GM18858 (cell line): Measurements from ENCODE around the gene CCDC13.

ENCODE experiments used
- ATAC-seq: cut with Tn5 transposase; IDR thresholded peaks from one replicate; pipeline ENCODE4 v1.9.1; 2021; ENCODE audit not compliant: unreplicated experiment

CCDC13 gene

DNA sequence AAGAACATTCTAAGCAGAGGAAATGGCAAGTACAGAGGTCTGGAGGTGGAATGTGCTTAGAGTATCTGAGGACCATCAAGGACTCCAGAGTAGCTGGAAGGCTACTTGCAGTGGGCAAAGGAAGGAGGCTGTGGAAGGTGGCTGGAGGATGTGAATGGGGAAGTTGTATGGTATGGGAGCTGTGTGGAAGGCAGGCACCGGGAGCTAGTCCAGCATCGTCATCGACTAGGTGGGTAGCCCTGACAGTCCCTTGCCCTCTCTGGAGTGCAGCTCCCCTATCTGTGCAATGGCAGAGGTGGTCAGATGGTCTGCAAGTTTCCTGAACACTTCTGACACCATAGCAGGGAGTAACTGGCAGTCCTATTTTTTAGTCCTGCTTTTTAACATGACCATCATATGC, 19.3 kb downstream of the CCDC13 start:
- no peak for ATAC-seq

DNA sequence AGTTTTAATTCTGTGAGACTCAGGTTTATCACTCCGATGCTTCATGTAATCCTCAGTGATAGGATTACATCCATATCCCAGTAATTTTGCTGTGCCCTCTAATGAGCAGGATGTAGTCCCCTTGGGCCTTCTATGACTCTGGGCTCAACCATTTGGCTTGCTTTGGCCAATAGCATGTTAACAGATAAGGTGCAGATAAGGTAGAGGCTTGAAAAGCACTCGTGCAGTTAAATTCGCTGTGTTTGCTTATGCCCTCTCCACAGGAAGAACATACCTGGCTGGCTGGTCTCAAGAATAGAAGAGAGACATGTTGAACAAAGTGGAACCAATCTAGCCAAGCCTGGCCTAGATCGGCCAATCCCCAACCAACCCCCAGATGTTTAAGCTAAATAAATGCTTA, 20.1 kb downstream of the CCDC13 start:
- no peak for ATAC-seq

DNA sequence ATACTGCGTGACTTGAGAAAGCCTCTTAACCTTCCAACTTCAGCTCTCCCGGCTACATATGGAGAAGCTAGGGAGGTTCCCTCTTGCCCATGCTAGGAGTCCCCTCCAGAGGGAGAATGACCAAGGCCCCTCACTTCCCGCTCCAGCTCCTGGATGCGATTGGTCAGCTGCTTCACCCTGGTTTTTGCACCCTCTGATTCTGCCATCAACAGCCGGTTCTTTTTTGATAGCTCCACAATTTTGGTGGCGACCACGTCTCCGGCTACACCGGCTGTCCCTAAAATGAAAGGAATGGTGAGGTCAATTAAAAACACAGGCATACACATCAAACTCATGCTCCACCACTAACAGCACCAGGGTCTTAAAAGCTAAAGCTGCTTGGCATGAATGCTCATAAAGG, 20.6 kb downstream of the CCDC13 start:
- ATAC-seq = no peak

DNA sequence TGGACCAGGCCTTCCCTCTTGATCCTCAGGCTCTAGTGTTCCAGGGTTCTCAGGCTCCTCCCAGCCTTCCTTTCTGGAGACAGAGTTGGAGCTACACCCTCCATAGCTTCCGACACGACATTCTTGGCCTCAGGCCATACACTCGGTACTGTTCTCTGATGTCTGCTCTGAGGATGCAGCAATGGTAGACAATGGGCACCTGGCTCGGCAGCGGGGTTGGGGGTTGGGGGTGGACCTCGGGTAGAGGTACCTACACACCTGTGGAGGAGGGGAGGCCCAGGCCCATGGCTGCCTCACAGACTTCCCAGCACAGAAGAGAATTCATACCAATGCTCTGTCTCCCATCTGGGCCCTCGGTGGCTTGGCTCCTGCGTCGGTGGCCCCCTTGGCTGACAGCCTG, 21.4 kb downstream of the CCDC13 start:
- no peak for ATAC-seq

DNA sequence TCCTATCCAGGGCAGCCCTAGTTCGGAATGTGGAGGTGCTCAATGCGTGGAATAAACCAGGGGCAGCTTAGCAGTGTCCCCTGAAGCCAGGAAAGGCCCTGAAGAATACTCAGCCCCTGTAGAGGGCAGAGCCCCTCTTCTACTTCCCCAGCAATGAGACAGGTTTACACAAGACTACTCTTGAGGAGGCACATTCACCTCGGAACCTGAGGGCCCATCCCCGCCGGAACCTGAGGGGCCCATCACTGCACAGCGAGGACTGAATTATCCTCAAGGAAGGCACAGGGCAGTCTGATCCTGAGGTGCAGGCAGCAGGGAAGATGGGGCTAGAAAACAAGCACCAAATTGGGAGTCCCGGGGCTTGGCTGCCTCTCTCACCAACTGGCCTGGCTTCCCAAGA, 22.2 kb downstream of the CCDC13 start:
- no peak for ATAC-seq

DNA sequence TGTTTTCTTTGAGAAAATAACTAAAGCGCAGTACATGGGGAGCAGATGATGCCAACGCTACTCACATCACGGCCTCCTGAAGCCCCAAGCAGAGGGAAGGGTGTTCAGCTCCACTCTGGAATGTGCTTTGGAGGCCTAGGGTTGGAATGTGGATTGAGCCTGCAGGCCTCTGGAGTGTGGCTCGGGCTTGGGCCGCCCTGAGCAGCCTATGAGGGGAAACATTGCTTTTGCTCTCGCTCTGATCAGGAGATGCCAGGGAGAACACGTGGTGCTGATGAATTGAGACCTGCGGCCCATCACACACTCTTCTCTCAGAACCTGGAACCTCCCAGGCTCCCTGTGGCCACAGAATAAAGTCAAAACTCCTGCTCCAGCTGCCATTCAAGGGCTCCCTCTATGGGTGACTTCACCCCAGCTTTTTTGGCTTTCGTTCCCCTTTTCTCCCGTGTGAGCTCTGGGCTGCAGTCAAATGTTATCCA, 23.3 kb downstream of the CCDC13 start:
- no peak for ATAC-seq

DNA sequence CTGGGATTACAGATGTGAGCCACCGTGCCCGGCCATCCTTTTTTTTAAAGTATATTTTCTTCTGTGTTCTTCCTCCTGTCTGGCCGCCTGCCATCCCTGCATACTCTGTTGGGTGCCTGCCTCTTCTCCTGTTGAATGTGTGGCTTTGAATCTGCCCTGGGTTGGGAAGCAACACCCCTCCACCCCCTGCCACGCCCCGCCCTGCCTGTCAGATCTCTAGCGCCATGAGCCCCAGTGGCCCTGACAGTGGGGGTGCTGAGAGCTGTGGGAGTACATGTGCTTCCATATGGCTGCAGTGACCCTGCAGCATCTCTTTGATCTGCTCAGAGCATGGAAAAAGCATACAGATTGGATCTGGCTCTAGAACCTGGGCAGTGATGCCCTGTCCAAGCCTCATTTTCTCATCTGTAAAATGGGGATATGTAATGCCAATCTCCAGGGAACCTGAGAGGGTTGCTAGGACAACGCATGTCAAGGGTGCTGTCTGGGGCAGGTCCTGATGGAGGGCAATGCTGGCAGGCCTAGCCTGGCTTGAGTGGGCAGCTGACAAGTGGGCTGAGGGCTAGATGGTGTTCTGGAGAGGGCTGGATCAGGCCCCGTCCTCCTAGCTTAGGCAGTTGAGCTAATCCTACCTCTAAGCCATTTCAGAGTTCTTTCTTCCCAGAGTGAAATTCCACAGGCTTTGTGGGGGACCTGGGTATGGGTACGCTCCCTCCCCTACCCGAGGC, 23.9 kb downstream of the CCDC13 start:
- no peak for ATAC-seq

DNA sequence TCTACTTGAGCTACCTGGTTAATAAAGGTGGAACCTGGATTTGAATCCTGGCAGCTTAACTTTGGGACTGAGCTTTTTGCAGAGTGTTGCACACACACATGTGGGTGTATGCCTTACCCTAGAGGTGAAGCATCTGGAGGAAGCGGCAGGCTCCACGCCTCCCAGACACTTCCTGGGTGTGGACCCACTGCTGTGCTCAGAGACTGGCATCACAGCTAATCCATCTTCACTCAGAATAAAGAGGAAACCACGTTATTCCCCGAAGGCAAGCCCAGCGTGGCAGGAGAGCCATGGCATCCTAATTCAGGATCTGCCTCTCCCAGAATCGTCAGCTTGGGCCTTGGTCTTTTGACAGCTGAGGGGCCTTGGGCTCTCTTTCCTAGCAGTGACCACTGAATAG, 25.5 kb downstream of the CCDC13 start:
- ATAC-seq = no peak

DNA sequence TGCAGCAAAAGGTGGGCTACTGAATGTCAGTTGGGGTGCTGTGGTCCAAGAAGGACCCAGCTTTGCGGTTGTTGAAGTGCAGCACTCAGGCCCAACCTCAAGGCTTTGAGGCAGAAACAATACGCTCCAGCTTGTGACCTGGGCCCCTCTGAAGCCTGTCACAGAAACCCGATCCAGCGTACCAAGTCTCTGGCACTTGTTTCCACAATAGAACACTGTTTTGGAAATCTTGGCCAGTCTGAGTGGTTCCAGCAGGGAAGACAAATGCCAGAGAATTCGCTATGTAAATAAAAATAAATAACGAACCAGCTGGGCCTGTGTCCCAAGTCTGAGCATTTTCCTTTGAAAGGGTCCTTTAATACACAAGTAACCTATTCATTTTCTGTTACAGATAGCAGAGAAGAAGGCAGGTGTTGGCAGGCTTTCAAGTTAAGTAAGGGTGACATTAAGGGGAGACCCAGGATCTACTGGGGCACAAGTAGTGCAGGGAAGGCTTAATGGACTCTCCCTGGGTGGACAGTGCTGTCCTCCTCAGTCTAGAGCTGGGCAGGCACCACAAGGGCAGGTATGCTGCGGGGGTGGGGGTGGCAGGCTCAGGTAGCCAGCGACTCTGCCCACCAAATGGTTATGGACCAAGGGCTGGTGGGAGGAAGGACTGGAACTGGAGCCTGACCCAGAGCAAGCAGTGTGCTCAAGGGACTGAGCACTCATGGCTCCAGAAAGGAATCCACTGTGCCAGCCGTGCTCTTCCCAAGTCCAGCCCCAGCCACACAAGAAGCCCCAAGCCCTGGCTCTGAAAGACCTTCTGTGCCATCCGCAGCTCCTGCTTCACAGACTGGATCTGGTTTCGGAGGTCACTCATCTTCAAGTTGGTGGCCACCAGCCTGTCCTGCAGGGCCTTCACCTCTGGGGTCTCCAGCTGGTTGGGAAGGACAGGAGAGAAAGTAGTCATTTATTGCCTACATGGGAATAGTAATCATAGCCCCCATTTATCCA, 26.3 kb downstream of the CCDC13 start:
- ATAC-seq = no peak

DNA sequence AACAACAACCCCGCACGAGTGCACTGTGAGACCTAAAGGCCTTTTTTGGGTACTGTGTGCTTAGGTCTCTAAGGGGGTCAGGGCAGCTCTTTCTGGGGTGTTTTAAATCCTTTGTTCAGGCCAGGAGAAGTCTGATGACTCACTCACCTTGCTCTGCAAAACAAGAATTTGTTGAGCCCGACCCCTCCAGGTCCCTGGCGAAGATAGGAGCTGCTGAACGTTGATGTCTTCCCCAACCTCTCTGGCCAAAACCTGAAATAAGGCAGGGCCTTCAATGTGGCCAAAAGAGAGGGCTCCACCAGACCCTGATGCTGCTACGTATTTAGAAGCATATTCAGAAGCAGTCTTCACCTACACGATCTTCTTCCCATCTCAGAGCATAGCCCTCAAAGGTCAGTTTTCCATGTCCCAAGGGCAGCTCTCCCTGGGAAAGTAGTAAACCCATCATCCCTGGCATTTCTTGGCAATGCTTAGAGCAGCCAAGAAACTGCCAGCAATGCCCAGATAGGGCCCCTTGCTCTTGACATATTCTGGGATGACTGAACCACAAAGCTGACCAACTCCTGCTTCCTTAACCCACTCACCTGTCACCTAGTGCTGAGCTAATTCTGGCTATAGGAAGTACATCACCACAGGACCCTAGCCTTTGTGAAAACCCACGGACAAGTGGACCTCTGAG, 27.1 kb downstream of the CCDC13 start:
- no peak for ATAC-seq

DNA sequence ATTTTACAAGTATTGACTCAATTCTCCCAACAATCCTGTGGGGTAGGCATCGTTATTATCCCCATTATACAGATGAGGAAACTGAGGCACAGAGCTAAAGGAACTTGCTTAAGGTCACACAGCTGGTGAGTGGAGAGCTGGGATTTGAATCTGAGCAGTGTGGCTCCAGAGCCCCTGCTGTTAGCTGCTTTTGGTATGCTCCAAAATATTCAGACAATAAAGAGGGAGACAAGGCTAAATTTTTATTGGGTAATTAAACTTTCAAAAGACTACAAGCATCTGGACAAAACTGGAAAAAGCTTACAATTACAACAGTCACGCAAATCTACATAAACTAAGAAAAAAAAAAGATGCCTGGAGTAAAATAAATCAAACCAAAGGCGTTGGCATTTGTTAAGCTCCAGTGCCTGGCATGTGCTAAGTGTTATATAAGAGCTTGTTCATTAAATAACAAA, 27.7 kb downstream of the CCDC13 start:
- no peak for ATAC-seq

DNA sequence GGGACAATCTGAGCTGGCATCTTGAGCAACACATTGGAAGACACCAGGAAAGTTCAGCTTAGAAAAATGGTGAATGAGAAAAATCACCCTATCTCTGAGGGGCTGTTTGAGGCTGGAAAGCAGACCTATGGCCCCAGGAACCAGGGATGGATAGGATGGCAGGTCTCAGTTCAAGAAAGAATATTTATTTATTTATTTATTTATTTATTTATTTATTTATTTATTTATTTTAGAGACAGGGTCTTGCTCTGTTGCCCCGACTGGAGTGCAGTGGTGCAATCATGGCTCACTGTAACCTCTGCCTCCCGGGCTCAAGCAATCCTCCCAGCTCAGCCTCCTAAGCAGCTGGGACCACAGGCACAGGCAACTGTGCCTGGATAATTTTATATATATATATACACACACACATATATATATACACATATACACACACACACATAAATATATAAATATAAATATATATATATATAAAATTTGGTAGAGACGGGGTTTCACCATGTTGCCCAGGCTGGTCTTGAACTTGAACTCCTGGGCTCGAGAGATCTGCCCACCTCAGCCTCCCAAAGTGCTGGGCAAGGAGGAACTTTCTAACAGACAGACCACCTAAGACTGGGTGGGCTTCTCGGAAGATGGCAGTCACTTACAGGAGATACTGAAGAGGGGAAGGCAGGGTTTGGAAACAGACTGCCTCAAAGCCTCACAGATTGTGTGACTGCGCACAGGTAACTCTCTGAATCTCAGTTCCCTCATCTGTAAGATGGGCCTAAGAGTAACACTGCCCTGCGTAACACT, 29.7 kb downstream of the CCDC13 start:
- no peak for ATAC-seq

DNA sequence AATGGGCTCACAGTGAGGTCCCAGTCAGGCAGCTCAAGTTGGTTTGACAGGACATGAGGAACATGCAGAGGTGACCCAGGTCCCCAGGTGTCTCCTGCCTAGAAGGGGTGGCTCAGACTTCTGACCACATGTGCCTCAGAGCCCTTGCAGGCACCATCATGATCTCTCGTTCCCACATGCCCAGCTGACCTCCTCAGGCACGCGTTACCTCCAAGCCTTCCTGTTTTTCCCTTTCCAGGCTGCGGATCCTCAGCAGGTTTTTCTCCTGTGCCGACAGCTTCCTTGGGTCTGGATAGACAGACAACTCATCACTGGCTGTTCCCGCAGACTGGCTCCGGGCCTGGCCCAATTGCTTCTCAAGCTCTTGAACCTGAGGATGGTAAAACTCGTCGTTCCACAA, 30.4 kb downstream of the CCDC13 start:
- ATAC-seq = no peak

DNA sequence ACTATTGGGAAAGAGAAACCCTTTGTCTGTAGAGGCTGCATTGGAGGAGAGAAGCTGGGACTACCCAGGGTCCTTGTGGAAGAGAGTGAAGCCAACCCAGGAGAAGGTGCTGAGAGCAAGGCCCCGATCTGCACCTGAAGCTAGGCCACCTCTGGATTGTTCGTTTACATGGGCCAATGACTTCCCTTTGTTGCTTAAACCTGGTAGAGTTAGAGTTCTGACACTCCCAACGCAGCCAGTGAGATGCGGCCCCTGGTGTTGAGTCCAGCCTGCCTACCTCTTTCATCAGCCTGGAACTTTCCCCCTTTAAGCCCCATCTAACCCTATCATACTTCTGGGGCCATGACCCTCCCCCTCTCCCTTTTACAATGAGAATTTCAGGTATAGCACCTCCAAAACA, 30.8 kb downstream of the CCDC13 start:
- ATAC-seq = no peak

DNA sequence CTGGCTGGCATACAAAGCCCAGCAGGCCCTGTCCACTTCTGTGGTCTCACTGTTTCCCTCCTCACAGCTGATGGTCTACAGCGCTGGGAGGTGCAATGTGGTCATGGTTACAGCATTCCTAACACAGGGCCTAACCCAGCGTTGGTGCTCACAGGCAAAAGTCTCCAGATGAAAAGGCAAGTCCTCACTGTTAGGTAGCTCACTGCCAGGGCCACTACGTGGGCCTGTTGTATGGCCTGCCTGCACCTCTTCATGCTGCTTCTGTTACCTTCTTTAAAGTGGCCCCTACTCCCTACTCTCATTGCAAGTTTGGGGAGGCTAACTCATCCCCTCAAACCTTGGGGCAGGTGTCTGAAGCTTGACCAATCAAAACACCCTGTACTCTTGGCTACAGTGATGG, 31.3 kb downstream of the CCDC13 start:
- ATAC-seq = no peak

DNA sequence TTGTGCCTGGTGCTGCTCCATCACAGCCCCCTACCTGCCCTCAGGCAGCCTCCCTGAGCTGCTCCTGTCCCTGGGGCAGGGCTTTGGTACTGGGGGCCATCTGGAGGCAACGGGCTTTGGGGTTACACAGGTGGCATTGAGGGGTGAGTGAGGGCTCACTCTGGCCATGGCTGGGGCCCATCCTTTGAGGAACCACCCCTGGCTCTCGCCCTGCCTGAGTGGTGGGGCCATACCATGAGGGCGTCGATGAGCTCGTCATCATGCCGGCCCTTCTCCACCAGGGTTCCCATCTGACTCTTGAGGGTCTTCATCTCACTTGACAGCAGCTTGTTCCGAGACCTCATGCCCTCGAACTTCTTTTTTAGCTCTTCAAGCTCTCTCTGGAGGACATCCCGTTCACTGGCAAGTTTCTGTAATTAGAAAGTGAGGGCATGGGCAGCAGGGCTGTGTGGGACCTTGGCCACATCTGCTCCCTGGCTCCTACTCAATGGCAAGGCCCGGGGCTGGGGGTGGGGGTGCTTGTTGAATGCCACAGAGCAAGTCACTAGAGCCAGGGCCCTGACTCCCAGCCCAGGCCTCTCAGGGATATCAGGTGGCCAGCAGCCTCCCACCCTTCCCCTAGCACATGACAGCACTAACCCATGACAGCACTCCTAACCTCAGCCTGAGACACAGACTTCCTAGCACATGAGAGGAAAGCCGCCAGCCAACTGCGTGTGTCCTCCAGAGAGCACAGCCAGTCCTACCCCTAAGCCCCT, 33.5 kb downstream of the CCDC13 start:
- no peak for ATAC-seq

DNA sequence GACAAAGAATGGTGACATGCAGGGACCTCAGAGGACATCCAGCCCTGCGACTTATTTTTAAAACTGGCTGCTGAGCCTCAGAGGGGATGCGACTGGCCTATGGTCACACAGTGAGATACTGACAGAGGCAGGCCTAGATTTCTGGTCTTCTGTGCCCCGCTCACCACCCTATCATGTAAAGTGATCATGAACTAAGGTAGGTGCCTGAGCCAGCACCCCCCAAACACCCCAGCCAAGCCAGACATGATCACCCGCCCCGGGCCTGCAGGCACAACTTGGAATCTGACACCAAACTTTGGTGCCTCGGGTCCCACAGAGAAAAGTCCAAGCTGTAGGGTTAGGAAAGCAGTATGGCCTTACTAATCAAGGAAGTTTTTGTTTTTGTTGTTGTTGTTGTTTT, 36.5 kb downstream of the CCDC13 start:
- ATAC-seq = no peak

DNA sequence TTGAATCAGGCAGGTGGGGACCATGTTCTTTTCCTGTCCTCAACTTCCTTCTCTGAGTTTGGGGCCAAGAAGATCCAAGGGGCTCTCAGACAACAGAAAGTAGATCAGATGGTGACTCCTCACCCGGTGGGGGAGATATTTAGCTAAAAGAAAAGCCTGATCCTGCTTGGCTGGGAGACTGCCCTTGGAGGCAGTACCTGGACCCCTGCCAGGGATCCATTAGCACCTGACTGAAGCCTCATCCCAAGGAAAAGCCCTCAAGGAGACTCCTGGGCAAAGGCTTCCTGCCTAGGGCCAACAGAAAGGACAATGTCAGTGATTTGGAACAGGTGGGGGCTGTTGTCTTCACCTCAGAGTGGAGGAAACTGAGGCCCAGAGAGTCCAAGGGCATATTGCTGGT, 37.0 kb downstream of the CCDC13 start:
- ATAC-seq = no peak

DNA sequence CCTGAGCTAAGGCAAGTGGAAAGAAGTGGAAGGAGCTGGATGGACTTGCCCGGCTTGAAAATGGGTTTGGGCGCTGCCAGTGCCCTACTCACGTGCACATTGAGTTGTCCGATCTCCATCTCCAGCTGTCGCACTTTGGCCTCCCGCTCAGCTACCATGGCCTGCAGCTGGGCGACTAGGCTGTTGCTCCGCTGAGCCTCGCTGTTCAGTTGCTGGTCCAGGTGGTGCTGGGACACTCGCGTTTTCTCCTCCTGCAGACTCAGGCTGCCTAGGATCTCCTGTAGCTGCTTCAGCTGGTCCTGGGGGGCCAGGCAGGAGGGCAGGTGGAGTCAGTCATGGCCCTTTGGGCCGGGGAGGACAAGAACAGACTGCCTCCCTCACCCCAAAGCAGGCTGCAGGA, 37.4 kb downstream of the CCDC13 start:
- ATAC-seq = no peak

DNA sequence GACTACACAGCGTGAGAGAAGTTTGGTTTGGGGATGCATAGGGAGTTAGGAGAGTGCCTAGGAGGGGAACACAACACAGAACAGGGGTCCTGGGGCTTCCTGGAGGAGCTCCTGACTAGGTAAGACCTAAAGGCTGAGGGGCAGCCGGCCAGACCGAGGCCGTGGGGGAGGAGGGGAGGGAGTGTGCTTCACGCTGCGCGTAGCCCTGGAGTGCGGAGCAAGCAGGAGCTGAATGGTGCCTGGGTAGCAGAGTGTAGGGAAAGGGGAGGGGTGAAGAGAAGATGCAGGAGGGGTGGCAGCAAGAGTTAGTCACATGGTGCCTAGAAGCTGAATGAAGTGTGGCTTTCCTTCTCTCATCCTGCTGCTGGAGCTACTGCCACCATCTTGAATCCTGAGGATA, 38.0 kb downstream of the CCDC13 start:
- ATAC-seq = no peak
